ENCODE results near the gene USP46.

Gene USP46

DNA sequence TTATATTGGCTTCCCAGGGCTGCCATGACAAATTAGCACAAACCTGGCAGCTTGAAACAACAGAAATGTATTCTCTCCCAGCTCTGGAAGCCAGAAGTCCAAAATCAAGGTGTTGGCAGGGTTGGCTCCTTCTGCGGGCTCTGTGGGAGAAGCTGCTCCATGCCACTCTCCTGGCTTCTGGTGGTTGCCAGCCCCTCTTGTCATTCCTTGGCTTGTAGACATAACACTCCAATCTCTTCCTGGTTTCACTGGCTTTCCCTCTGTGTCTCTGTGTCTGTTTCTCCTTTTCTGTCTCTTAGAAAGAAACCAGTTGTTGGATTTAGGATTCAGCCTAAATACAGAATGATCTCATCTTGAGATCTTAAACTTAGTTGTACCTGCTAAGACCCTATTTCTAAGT, 85.5 kb downstream of the USP46 start:
- no peak for DNase-seq (ENCODE audit: low spot score)

DNA sequence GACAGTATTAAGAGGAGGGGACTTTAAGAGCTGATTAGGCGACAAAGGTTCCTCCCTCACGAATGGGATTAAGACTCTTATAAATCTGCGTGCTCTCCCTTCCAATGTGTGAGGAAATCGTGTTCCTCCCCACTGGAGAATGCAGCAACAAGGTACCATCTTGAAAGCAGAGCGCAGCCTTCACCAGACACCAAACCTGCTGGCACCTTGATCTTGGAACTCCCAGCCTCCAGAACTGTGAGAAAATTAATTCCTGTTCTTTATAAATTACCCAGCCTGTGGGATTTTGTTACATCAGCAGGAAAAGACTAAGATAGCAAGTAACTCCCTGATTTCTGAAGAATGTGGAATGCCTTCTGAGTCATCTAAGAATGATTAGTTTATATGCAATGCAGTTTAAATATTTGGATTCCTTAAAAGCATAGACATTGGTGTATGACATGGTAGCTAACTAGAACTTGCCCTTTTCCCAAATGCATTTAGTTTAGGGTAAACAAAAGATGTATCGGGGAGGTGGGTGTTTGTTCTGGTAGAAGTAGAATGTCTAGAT, 86.1 kb downstream of the USP46 start:
- DNase-seq (ENCODE audit: low spot score): no peak

DNA sequence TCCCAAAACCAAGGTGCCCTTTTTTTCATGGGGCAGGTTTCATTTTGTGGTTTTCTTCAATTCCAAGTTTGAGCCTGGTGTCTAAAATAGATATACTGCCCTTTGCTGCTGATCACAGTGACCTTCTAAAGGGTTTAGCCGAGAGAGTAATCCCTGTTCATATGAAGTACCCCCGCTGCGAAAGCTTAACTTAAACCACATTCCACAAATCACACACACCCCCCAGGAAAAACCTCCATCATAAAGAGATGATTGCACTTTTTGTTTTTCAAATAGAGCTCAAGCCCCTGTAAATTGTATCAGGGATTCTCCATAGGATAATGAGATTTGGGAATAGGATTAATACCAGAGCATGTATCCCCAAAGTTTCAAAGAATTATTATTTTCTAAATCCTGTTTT, 90.8 kb downstream of the USP46 start:
- DNase-seq (ENCODE audit: low spot score): no peak

DNA sequence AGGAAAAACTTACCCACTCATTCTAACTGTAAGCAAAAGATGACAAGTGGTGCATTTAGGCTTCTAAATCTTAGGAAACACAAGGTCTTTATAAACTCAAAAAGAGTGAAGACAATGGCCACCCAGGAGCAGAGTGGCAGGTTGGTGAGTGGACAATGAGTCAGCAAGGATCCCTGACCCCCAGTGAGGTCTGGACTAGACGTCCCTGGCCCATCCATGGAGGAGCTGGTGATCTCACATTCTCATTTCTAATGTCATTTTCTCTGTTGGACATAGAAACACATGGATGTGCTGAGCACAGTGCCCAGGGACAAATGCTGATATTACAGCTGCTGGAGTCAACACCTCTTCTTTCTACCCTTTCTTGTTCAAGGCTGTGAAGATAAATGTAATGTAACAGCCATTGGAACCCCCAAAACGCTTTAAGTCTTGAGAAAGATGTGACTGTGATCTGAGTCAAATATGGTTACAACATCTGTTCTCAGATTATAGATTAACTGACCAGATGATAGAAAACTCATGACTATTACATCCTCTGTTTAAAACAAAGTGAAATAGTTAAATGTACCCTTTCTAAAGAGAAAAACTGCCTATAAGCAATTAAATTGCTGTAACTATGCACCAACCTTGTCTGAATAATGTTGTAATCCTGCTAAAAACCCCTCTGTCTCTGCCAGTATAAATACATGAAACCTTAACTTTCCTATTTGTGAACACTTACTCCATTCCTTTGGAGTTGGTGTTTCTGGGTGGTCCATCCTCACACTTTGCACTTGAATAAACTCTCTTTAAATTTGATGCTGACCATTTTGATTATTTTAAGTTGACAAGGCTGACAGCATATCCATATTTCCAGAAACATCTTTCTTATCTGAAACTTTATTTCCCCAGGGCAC, 92.7 kb downstream of the USP46 start:
- no peak for DNase-seq (ENCODE audit: low spot score)

DNA sequence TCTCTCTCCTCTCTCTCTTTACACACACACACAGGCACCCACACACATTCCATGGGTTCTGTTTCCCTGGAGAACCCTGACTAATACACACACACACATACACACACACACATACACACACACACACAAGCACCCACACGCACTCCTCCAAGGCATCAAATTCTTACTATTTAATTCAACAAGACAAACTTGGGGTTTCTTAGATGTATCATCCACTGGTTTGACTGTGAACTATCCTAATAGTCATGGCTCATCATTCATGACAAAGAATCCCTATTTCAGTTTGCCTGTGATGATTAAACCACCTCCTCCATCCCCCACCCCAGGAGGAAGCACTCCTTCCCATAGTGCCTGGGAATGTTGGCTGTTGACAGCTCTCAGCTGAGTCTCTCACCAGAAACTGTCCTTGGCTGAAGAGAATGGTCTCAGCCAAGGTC, 98.2 kb downstream of the USP46 start:
- no peak for DNase-seq (ENCODE audit: low spot score)

DNA sequence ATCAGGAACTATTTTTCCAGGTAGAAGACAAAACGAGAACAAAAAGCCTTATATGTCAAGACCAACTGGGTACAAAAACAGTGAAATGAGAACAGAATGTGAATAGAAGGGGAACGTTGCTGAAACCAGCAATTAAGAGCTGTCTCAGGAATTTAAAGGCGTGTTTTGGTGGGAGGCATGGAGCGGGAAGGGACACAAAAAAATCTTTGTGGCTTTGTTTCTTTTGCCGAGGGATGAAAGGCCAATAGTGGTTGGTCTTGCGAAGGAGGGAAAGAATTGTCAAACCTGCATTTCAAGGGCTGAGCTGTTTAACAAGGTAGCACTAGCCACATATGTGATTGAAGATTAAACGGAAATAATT, 103.8 kb downstream of the USP46 start:
- no peak for DNase-seq (ENCODE audit: low spot score)

DNA sequence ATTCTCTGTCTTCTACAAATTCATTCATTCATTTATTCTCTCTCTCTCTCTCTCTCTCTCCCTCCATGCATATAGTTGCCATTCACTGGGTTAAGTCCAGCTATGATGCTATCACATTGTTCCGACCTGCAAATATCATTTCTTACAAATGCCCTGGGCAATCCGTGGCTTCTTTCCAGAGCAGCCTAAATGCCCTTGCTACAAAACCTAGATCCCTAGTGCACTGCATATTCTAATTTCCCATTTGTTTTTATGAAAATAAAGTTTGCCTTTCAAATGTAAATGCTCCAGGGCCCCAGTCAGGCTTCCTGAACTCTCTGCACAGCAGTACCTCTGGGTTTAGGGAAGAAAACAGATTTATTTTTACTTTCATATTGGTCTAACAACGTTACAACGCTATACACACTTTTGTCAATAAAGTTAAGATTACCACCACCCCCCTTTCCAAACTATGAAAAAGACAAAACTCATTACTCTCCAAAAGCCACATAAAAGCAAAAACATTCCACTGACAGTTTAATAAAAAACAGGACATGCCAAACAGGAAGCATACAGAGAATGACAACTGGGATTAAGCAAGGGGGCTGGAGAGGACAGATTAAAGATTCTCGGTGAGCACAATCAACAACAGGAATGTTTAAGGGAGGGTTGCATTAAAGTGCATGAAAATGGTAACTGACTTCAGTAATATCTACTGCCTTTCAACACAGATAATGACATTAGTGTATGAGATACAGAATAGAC, 104.3 kb downstream of the USP46 start:
- no peak for DNase-seq (ENCODE audit: low spot score)

DNA sequence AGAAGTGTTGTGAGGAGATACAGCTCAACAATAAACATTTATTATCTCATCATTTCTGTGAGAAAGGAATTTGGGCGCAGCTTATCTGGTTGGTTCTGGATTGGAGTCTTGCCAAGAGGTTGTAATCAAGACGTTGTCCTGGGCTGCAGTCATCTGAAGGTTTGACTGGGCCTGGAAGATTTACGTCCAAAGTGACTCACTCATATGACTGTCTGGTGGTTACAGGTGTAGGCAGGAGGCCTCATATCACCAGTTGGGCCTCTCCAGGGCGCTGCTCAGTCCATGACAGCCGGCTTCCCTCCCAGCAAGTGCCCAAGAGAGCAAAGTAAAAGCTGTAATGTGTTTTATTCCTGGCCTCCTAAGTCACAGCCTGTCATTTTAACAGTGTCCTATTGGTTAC, 106.3 kb downstream of the USP46 start:
- no peak for DNase-seq (ENCODE audit: low spot score)

DNA sequence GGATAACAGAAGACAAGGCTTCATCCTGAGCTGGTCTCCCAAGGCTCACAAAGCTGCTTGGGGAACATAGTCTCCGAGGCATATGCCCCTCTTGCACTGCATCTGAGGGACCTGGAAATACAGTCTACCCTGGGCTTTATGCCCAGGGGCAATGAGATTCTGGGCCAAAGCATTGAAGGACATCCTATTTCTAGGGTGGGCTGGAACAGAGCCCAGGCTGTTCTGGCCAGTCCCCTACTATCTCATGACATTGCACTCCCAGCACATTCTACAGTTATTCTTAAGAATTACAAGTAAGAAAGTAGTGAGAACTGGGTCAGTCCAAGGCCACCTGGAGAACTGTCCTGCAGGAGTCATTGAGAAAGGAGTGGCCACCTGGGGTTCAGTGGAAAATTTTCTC, 107.6 kb downstream of the USP46 start:
- peak; percentile 25 for DNase-seq (ENCODE audit: low spot score)

DNA sequence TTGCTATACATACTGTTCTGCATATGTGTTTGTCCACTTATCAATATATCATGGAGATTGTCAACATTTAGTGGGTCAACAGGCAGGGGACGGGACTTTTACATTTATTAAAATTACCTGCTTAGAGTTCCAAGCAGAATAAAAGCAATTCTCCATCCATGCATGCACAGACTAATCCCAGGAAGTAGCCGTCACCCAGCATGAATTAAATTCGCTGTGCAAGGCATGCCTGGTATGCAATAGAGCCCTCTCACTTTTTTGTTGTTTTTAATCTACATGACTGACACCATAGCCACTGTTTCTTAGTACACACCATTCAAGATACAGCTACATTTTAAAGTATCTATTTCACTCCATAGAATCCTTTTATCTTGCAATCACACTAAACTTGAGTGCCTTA, 108.9 kb downstream of the USP46 start:
- DNase-seq (ENCODE audit: low spot score): no peak

DNA sequence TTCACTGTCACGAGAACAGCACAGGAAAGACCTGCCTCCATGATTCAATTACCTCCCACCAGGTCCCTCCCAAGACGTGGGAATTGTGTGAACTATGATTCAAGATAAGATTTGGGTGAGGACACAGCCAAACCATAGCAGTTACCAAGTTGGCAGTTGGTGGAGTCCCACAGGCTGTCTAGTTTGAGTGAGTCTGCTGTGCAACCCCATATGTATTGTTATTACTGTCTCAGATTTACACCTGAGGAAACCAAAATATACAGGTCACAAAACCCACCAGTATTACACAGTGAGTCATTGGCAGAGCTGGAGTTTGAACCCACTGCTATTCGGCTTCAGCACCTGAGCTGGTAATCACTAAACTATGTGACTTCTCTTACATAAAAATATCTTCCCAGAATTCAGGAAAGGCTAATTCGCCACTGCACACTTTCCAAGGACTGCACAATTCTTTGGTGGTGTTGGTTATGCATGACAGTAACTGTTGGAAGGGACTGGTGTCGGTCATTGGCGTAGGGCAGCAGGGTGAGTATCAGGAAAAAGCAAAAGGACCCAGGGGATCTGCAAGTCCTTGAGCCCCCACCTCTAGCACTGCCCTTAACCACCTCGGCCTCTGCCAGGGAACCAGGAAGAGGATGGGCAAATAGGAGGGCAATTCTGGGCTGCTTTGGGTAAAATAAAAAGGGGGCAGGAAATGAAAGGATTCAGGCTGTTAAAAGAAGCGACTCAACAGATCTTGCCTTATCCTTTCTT, 110.1 kb downstream of the USP46 start:
- DNase-seq (ENCODE audit: low spot score): no peak

DNA sequence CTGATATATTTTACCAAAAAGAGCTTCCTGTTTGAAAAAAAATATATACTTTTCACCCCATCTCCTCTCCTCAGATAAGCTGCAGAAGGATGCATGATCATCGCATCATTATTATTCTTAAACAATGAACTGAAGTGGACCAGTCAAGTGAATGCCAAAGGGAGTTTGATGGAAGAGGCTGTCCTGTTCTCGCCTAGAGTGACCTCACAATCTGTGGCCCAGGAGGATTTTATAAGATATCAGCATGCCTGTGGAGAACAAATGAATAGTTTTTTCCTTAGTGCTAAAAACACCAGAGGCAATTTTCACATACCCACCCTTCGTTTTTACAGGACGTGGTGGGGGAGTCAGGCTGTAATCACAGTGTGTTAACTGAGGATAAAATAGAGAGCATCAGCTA, 112.7 kb downstream of the USP46 start:
- no peak for DNase-seq (ENCODE audit: low spot score)

DNA sequence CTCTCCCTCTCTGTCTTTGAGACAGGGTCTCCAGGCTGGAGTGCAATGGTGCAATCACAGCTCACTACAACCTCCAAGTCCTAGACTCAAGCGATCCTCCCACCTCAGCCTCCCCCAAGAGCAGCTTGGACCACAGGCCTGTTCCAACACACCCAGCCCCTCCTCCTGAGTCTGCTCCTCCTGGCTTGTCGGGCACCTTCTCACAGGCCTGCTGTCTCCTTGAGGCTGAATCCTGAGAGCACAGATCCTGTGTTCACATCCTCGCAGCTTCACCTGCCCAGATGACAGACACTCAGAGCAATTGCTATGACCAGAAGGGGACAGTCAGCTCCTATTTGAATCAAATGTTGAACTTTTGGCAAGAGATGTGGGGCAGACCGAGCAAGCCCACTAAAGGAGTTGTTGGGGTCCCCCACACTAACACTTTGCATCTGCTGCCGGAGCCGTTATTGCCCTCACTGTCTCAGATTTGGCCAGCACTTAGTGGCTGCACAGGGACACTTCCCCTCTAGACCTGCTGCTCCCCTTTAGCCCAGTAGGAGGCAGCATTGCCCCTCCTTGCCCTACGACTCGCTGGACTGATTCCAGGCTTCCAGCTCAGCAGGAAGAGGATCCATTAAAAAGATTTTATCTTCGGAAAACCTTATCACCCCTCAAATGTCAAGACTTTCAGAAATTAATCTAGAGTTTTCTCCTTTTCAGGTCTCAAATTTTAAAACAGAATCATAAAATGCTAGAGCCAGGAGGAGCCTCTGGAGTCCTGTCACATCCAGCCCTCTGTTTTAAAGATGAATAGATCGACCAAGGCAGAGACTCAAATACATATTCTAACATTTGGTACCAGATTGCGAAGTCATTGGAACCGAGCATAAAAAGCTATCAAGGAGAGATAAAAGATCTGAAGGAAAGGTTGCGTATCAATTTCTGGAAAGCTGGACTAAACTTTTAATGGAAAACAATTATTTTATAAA, 113.7 kb downstream of the USP46 start:
- DNase-seq (ENCODE audit: low spot score): peak; percentile 52

Measured in globus pallidus (tissue), 1 donor.